WERI-Rb-1 (cell line): Measurements from ENCODE around the gene SLPI.

Source experiments
- DNase-seq: peaks from one replicate; pipeline ENCODE4 v3.0.0-alpha.2; 2020
- H3K27ac ChIP-seq: fragments of 250-450 bp; sonication (Bioruptor Pico); 2 replicates; pipeline ENCODE4 v1.5.1; 2020; ENCODE audit warnings: mild to moderate bottlenecking, moderate library complexity
- H3K27me3 ChIP-seq: fragments of 250-450 bp; sonication (Bioruptor Pico); 2 replicates; pipeline ENCODE4 v1.5.1; 2021; ENCODE audit warnings: mild to moderate bottlenecking, low read depth, moderate library complexity; ENCODE audit not compliant: insufficient read depth, severe bottlenecking
- H3K36me3 ChIP-seq: fragments of 250-450 bp; sonication (Bioruptor Pico); 2 replicates; pipeline ENCODE4 v1.5.1; 2020; ENCODE audit warnings: mild to moderate bottlenecking, moderate library complexity
- H3K4me3 ChIP-seq: 2 replicates; pipeline ENCODE4 v1.5.1; 2011; ENCODE audit warnings: low read depth, mild to moderate bottlenecking, control low read depth, low read length
- H3K9me3 ChIP-seq: fragments of 250-450 bp; sonication (Bioruptor Pico); 2 replicates; pipeline ENCODE4 v1.5.1; 2021; ENCODE audit warnings: mild to moderate bottlenecking, moderate library complexity; ENCODE audit not compliant: severe bottlenecking
- TF ChIP-seq, protein P1 (sequence below): IDR thresholded peaks from 2 replicates; pipeline ENCODE4 v1.5.1; 2011; ENCODE audit warnings: low read depth, mild to moderate bottlenecking, control low read depth, inconsistent platforms, low read length

The SLPI gene, protein sequence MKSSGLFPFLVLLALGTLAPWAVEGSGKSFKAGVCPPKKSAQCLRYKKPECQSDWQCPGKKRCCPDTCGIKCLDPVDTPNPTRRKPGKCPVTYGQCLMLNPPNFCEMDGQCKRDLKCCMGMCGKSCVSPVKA

DNA sequence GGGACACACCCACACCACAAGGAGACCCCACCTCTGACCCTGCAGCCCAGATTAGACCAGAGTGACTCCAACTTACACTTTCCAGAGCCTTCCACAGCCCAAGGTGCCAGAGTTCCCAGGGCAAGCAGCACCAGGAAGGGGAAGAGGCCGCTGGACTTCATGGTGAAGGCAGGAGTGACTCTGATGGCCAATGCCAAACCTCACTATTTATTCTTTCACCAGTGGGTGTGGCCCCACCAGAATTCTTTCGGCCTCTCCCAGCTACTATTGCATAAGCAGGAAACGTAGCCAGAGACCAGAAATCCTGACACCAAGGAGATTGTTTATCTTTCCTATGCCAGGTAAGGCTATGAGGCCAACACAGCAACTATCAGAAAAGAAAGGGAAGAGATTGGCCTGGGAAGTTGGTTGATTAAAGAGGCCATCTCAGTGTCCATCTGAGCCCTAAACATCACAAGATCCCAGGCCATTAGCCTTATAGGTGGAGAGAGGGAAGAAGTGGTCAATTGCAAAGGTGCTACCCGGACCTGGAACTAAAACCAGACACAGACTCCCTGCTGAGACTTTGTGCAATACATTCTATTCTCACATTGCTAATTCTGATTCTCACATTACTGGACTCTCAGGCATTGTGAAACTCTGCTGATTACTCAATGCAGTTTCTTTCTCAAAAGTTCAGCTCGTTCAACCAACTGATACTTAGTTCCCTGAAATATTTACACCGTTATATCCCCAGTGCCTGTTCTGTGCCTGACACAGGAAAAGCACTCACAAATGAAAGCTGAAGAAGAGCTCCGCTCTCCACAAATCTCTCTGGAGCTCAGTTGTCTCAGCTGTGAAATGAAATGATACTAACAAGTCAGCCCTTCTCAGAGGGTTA lies at the start of gene SLPI:
Gene SLPI (minus strand): TSS at position 182 of the 880 bp plus-strand sequence. CDS start 21 bp downstream, at position 161.
- no peak for DNase-seq

DNA sequence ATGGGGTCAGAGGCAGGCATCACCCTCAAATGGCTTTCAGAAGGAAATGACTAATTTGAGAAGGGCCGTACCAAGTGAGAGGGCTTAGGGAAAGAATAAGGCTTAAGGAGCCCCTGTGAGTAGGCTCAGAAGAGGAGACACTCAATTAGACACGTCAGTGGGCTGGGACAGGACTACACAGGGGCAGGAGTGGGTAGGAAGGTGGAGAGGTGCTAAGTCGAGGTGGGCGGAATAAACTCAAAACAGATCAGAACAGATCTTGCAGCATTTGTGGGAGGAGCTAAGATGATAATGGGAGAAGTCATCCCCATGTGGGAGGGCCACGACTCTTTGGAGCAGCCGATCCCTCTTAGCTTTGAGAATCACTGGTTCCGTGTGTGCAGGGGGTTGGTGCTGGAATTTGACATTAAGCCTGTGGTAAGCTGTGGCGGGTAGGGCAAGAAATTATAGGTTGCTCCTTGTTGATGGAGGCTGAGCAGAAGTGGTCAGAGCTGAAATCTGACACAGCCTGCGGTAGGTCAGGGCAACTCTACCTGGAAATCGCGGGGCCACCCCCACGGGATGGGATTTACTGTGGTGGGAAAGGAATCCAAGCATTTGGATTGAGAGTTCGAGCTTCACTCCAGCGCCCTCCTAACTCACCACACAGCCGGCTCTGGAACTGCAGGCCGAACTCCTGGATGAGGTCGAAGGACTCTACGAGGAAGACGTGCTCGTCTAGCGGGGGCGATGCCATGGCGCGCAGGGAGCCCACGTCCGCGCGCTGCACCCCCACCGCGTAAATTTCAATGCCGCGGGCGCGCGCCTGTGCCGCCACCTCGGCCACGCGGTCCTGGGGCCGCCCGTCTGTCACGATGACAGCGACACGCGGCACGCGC lies 49.5 kb upstream of the SLPI start:
- Histone ChIP-seq H3K27ac (no peak overlapping the region), H3K27me3 (no peaks in the 10 kb centered on the region), H3K4me3 (no peak overlapping the region), H3K9me3 (no peaks in the 10 kb centered on the region), H3K36me3 (no peaks in the 10 kb centered on the region)
- no peak for DNase-seq
- TF ChIP-seq, protein P1, sequence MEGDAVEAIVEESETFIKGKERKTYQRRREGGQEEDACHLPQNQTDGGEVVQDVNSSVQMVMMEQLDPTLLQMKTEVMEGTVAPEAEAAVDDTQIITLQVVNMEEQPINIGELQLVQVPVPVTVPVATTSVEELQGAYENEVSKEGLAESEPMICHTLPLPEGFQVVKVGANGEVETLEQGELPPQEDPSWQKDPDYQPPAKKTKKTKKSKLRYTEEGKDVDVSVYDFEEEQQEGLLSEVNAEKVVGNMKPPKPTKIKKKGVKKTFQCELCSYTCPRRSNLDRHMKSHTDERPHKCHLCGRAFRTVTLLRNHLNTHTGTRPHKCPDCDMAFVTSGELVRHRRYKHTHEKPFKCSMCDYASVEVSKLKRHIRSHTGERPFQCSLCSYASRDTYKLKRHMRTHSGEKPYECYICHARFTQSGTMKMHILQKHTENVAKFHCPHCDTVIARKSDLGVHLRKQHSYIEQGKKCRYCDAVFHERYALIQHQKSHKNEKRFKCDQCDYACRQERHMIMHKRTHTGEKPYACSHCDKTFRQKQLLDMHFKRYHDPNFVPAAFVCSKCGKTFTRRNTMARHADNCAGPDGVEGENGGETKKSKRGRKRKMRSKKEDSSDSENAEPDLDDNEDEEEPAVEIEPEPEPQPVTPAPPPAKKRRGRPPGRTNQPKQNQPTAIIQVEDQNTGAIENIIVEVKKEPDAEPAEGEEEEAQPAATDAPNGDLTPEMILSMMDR, result no peak

More for the DNA sequence above, at the start of gene SLPI:
- no peaks in the 10 kb centered on the region for H3K9me3 ChIP-seq
- no peak within 1 kb of the TSS for H3K4me3 ChIP-seq
- TF ChIP-seq, protein P1, result no peak
- H3K27ac ChIP-seq, result no peak within 1 kb of the TSS
- H3K27me3 ChIP-seq, result no peaks in the 10 kb centered on the region
- H3K36me3 ChIP-seq, result no peaks in the 10 kb centered on the region

DNA sequence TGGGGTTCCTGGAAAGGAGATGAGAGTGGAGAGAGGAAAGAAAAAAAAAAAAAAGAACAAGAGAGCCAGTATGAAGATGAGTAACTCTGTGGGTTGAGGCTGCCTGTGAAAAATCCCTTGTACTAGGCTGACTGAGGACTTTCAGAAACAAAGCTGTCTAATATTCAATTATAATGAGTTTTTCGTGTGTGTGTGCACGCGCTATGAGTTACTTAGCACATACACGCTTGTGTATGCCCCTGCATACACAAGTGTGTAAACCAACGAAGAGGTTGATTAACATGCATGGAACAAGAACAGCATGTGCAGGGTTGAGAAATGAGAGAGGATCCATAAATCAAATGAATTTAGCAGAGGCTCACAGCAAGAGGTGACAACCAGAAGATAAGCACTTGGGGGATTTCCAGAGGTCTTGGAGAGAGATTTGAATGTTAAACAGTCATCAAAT lies 47.5 kb upstream of the SLPI start:
- Histone ChIP-seq H3K27ac (no peak overlapping the region), H3K36me3 (no peaks in the 10 kb centered on the region), H3K9me3 (no peaks in the 10 kb centered on the region), H3K27me3 (no peaks in the 10 kb centered on the region), H3K4me3 (no peak overlapping the region)
- TF ChIP-seq, protein P1, result no peak
- no peak for DNase-seq

DNA sequence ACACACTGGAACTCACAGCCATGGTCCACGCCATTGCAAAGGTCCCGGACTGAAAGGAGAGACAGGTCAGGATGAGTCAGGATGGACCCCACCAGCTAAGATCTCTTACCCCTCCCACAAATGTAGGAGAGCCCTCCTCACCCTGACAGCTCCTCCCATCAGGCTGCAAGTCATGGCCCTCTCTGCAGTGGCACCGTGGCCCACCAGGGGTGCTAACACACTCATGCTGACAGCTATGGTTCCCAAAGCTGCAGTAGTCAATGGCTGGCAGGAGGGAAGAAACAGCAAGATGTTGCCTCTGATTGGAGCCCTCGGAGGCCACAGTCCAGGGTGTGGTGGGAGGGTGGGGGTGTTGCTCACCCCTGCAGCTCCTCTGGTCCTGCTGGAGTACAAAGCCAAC lies 46.6 kb upstream of the SLPI start:
- H3K4me3 ChIP-seq, result no peak overlapping the region
- H3K9me3 ChIP-seq, result no peaks in the 10 kb centered on the region
- TF ChIP-seq, protein P1, result peak; percentile 83
- no peak overlapping the region for H3K27ac ChIP-seq
- H3K27me3 ChIP-seq, result no peaks in the 10 kb centered on the region
- DNase-seq, result peak; percentile 84
- no peaks in the 10 kb centered on the region for H3K36me3 ChIP-seq

DNA sequence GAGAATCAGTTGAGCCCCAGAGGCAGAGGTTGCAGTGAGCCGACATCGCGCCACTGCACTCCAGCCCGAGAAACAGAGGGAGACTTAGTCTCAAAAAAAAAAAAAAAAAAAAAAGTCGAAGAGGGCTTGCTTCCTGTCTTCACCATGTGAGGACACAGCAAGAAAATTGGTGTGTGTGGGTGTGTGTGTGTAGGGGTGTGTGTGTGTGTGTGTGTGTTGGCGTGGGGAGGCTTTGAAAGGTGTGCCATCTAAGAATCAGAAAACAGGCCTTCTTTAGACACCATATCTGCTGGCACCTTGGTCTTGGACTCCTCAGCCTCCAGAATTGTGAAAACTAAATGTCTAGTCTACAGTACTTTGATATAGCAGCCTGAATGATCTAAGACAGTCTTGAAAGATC lies 45.4 kb upstream of the SLPI start:
- H3K9me3 ChIP-seq, result peaks cover 5% of the 10 kb centered on the region

More for the DNA sequence above, 45.4 kb upstream of the SLPI start:
- no peak overlapping the region for H3K4me3 ChIP-seq
- no peaks in the 10 kb centered on the region for H3K27me3 ChIP-seq
- DNase-seq, result no peak
- H3K27ac ChIP-seq, result no peak overlapping the region
- TF ChIP-seq, protein P1, result no peak
- no peaks in the 10 kb centered on the region for H3K36me3 ChIP-seq
